A549 (cell line): ENCODE results near the gene TENT5A. TPM values are rescaled to one million over a fixed set of nuclear protein-coding genes. Genes with fewer than 3 reads are reported as not detected.
A peak's percentile ranks its signal among the peaks of the same experiment; 100 is the strongest.
"Not testable (repeated sequence)": the region's sequence is repeated elsewhere in the genome, so short reads cannot be mapped to it uniquely, and the experiment has no call there.

Experiments used
- ATAC-seq, 2 experiments: fragments of 200-7000 bp in 1 of 2; fragments of >200 bp in 1 of 2; cut with Nextera tagmentation in 1 of 2; cut with Tn5 transposase in 1 of 2; 3 replicates each; pipeline versions ENCODE4 v1.8.0 to v1.9.1; 2018 to 2020; ENCODE audit warnings: mild to moderate bottlenecking in 1 of 2, moderate library complexity in 1 of 2
- CTCF ChIA-PET: fragments of 300-600 bp; sonication (Branson Sonifier 250); formaldehyde crosslinking; extraction: SDS; loops from one replicate; lab custom pipeline; 2021; ENCODE audit warnings: antibody characterized with exemption, inconsistent platforms; lab: Yijun Ruan, JAX
- POLR2A ChIA-PET: fragments of 350-600 bp; formaldehyde crosslinking; extraction: SDS; loops from one replicate; lab custom pipeline; 2021; ENCODE audit warnings: antibody characterized with exemption, inconsistent platforms; lab: Yijun Ruan, JAX
- DNase-seq, 2 experiments: peaks; one replicate each; pipeline versions ENCODE4 v3.0.0 to v3.0.0-alpha.2; 2011 to 2016; ENCODE audit warnings: low read depth in 1 of 2, low spot score in 1 of 2
- FAIRE-seq: peaks from 2 replicates; lab custom pipeline; 2011; peaks lifted over from hg19 to GRCh38; lab: Jason Lieb, UNC
- H3K27ac ChIP-seq, 2 experiments: fragments of >200 bp; sonication (Bioruptor Twin); formaldehyde crosslinking; 3 replicates each; pipeline ENCODE4 v1.5.1; 2016 to 2017
- H3K4me1 ChIP-seq: fragments of >200 bp; sonication (Bioruptor Twin); formaldehyde crosslinking; 3 replicates; pipeline ENCODE4 v1.6.1; 2016
- H3K4me2 ChIP-seq: fragments of >200 bp; sonication (Bioruptor Twin); formaldehyde crosslinking; 3 replicates; pipeline ENCODE4 v1.6.1; 2016
- H3K4me3 ChIP-seq: fragments of >200 bp; sonication (Bioruptor Twin); formaldehyde crosslinking; 3 replicates; pipeline ENCODE4 v1.5.1; 2016
- H3K9me3 ChIP-seq: fragments of >200 bp; sonication (Bioruptor Twin); formaldehyde crosslinking; 3 replicates; pipeline ENCODE4 v1.6.1; 2016
- BCL3 ChIP-seq: fragments of >200 bp; sonication (Bioruptor Twin); formaldehyde crosslinking; IDR thresholded peaks from 3 replicates; pipeline ENCODE4 v1.6.1; 2016
- CBX8 ChIP-seq: fragments of 200-600 bp; sonication (generic); IDR thresholded peaks from 2 replicates; pipeline ENCODE4 v1.6.1; 2016
- CEBPB ChIP-seq, 2 experiments: fragments of >200 bp in 1 of 2; sonication (Bioruptor Twin) in 1 of 2; formaldehyde crosslinking in 1 of 2; IDR thresholded peaks; 2 replicates each; pipeline ENCODE4 v1.6.1; 2012 to 2016
- CHD2 ChIP-seq: fragments of 150-350 bp; IDR thresholded peaks from 2 replicates; pipeline ENCODE4 v1.6.1; 2014; ENCODE audit warnings: low read length; ENCODE audit not compliant: partially characterized antibody
- ELK1 ChIP-seq: fragments of 150-350 bp; IDR thresholded peaks from 2 replicates; pipeline ENCODE4 v1.6.1; 2014; ENCODE audit warnings: low read depth, mild to moderate bottlenecking, low read length
- FOSB ChIP-seq: fragments of 250-450 bp; sonication (Bioruptor Pico); IDR thresholded peaks from 2 replicates; pipeline ENCODE4 v1.5.0; 2020; ENCODE audit warnings: mild to moderate bottlenecking, moderate library complexity
- FOSL2 ChIP-seq, 2 experiments: fragments of 450-650 bp in 1 of 2; fragments of >200 bp in 1 of 2; sonication (Bioruptor Twin) in 1 of 2; formaldehyde crosslinking; IDR thresholded peaks; 2 replicates each; pipeline versions ENCODE4 v1.5.0 to v1.6.1; 2016 to 2020; ENCODE audit warnings: mild to moderate bottlenecking in 1 of 2, moderate library complexity in 1 of 2
- HEYL ChIP-seq: fragments of 250-450 bp; sonication (Bioruptor Pico); IDR thresholded peaks from 2 replicates; pipeline ENCODE4 v1.8.0; 2021; ENCODE audit warnings: mild to moderate bottlenecking, moderate library complexity
- JUN ChIP-seq, 2 experiments: fragments of >200 bp; sonication (Bioruptor Twin); formaldehyde crosslinking; IDR thresholded peaks; 2 replicates in 1 of 2; 3 replicates in 1 of 2; pipeline ENCODE4 v1.6.1; 2016 to 2017
- JUNB ChIP-seq: fragments of >200 bp; sonication (Bioruptor Twin); formaldehyde crosslinking; IDR thresholded peaks from 2 replicates; pipeline ENCODE4 v1.6.1; 2016
- KDM1A ChIP-seq: fragments of 200-600 bp; sonication (generic); IDR thresholded peaks from 2 replicates; pipeline ENCODE4 v1.6.1; 2016; ENCODE audit warnings: low read depth, mild to moderate bottlenecking
- MAZ ChIP-seq: fragments of 150-350 bp; IDR thresholded peaks from 2 replicates; pipeline ENCODE4 v1.6.1; 2014; ENCODE audit warnings: antibody characterized with exemption, low read depth, low read length, borderline replicate concordance
- POLR2A ChIP-seq: IDR thresholded peaks from 2 replicates; pipeline ENCODE4 v1.6.1; 2012; ENCODE audit warnings: mild to moderate bottlenecking, low read length
- POLR2AphosphoS2 ChIP-seq: conservative IDR thresholded peaks from 2 replicates; pipeline ENCODE4 v1.6.1; 2012; ENCODE audit warnings: low read length, improper control_type of control experiment, inconsistent platforms
- RARB ChIP-seq: fragments of 250-450 bp; sonication (Bioruptor Pico); IDR thresholded peaks from 2 replicates; pipeline ENCODE4 v1.8.0; 2021; ENCODE audit warnings: mild to moderate bottlenecking, moderate library complexity
- RFX5 ChIP-seq: fragments of 450-650 bp; IDR thresholded peaks from 2 replicates; pipeline ENCODE4 v1.7.1; 2014; ENCODE audit warnings: antibody characterized with exemption, mild to moderate bottlenecking, moderate library complexity
- RNF2 ChIP-seq: fragments of 200-600 bp; sonication (generic); IDR thresholded peaks from 2 replicates; pipeline ENCODE4 v1.6.1; 2016; ENCODE audit warnings: low read depth, mild to moderate bottlenecking, antibody characterized with exemption, moderate library complexity, borderline replicate concordance
- TP53 ChIP-seq: fragments of 250-450 bp; sonication (Bioruptor Pico); IDR thresholded peaks from 2 replicates; pipeline ENCODE4 v1.5.0; 2021; ENCODE audit warnings: mild to moderate bottlenecking, moderate library complexity
- USF2 ChIP-seq: fragments of 450-650 bp; IDR thresholded peaks from 2 replicates; pipeline ENCODE4 v1.6.1; 2014; ENCODE audit warnings: antibody characterized with exemption
- ZFP36 ChIP-seq: fragments of 450-650 bp; IDR thresholded peaks from 2 replicates; pipeline ENCODE4 v1.6.1; 2014; ENCODE audit warnings: borderline replicate concordance; ENCODE audit not compliant: partially characterized antibody
- WGBS: methylation state at CpG from one replicate; pipeline ENCODE4 v1.1.6; 2017; ENCODE audit errors: missing lambda C conversion rate; 5-methylcytosine and 5-hydroxymethylcytosine counted together
- polyA plus RNA-seq, 4 experiments: library from polyadenylated mRNA; depleted of rRNA in 3 of 4; stranded (reverse); fragments of >200 nt; fragmentation: RNase III in 1 of 4; extraction: RNeasy Plus Mini Kit Qiagen cat#74134 plus additional on column Dnase treatment in 1 of 4; gene quantifications; 2 replicates in 3 of 4; 3 replicates in 1 of 4; pipeline ENCODE4 v1.2.3, GENCODE V29; 2011 to 2017

TENT5A gene
- polyA plus RNA-seq, 2 of the 4 experiments (the other 2 are of a cell fraction), result 1.1 to 1.8 TPM

GRCh38 chr6:81776219-81776618 lies 23.7 kb upstream of the TENT5A start:
- peak in 1 of 2 experiments; percentile 44; a peak in 1 of 4 replicates for TF ChIP-seq CEBPB (IDR thresholded peaks at IDR 0.05)
- FAIRE-seq, DNase-seq, H3K27ac ChIP-seq, H3K9me3 ChIP-seq, H3K4me1 ChIP-seq, H3K4me2 ChIP-seq, POLR2A ChIA-PET, H3K4me3 ChIP-seq, ATAC-seq, CTCF ChIA-PET: not testable (repeated sequence)
- WGBS, result 73% methylated on average over 4 of the region's 4 CpGs

GRCh38 chr6:81774542-81774941 lies 22.1 kb upstream of the TENT5A start:
- ATAC-seq, result no peak
- Histone ChIP-seq H3K27ac (no peak overlapping the region), H3K4me3 (no peak overlapping the region), H3K4me2 (peak overlapping the region; percentile 23; the same call in 1 of the 3 replicates), H3K9me3 (no peaks in the 10 kb centered on the region), H3K4me1 (0 out of 3 replicates have a peak, but pooled peaks cover 6% of the 10 kb centered on the region)
- ChIA-PET POLR2A (no interaction called here), CTCF (no interaction called here)
- no peak for TF ChIP-seq FOSB
- no peak for TF ChIP-seq ZFP36
- no peak for TF ChIP-seq POLR2AphosphoS2
- TF ChIP-seq CBX8, result no peak
- no peak for TF ChIP-seq USF2
- no peak for TF ChIP-seq JUN (IDR thresholded peaks at IDR 0.05)
- TF ChIP-seq BCL3, result no peak
- no peak for TF ChIP-seq KDM1A
- no peak for TF ChIP-seq ELK1
- no peak for TF ChIP-seq RARB (CRISPR knock-in tag)
- no peak for TF ChIP-seq HEYL
- TF ChIP-seq RNF2, result no peak
- no peak for TF ChIP-seq TP53 (CRISPR knock-in tag)
- TF ChIP-seq RFX5, result no peak
- no peak for TF ChIP-seq JUNB
- 39% methylated on average over 2 of the region's 2 CpGs for WGBS
- no peak for FAIRE-seq
- peak in 1 of 2 experiments; percentile 17 for DNase-seq

- WGBS, result 94% methylated on average over 2 of the region's 2 CpGs
Measured at GRCh38 chr6:81773887-81774286, 21.4 kb upstream of the TENT5A start.

More at GRCh38 chr6:81773887-81774286, 21.4 kb upstream of the TENT5A start:
- DNase-seq (no peak), FAIRE-seq (no peak), ATAC-seq (no peak)
- Histone ChIP-seq H3K27ac (no peak overlapping the region), H3K4me3 (no peak overlapping the region), H3K9me3 (no peaks in the 10 kb centered on the region), H3K4me1 (0 out of 3 replicates have a peak, but pooled peaks cover 6% of the 10 kb centered on the region), H3K4me2 (no peak overlapping the region)
- CTCF ChIA-PET, result no interaction called here
- TF ChIP-seq POLR2A (no peak), CHD2 (no peak), FOSL2 (IDR thresholded peaks at IDR 0.05) (no peak), FOSL2 (CRISPR knock-in tag; IDR thresholded peaks at IDR 0.05) (no peak), JUNB (no peak), USF2 (no peak), MAZ (no peak)
- POLR2A ChIA-PET, result no interaction called here
